Neutrophil (primary cell): ENCODE data around the gene CA9.

Experiments
- H3K27ac ChIP-seq: fragments of 200-600 bp; sonication (generic); 2 replicates; pipeline ENCODE4 v1.5.1; 2016; ENCODE audit warnings: mild to moderate bottlenecking, moderate library complexity
- H3K27me3 ChIP-seq: fragments of 200-600 bp; sonication (generic); 2 replicates; pipeline ENCODE4 v1.6.0; 2016; ENCODE audit warnings: mild to moderate bottlenecking
- H3K36me3 ChIP-seq: fragments of 200-600 bp; sonication (generic); 2 replicates; pipeline ENCODE4 v1.5.1; 2017
- H3K4me1 ChIP-seq, 2 experiments: fragments of 200-600 bp in 1 of 2; sonication (generic) in 1 of 2; 1 replicate in 1 of 2; 2 replicates in 1 of 2; pipeline versions ENCODE4 v1.5.1 to v1.6.1; 2013 to 2016; ENCODE audit warnings: low read depth in 1 of 2, low read length in 1 of 2, mild to moderate bottlenecking in 1 of 2, moderate library complexity in 1 of 2; ENCODE audit not compliant: control insufficient read depth in 1 of 2, insufficient read depth in 1 of 2
- H3K4me3 ChIP-seq, 2 experiments: fragments of 200-600 bp in 1 of 2; sonication (generic) in 1 of 2; 1 replicate in 1 of 2; 2 replicates in 1 of 2; pipeline ENCODE4 v1.5.1; 2013 to 2016; ENCODE audit warnings: low read depth in 1 of 2, low read length in 1 of 2, mild to moderate bottlenecking in 1 of 2, moderate library complexity in 1 of 2
- H3K9me3 ChIP-seq: fragments of 200-600 bp; sonication (generic); 2 replicates; pipeline ENCODE4 v1.5.1; 2016
- TF ChIP-seq, protein P1 (sequence below): fragments of 200-600 bp; sonication (generic); IDR thresholded peaks from 2 replicates; pipeline ENCODE4 v1.5.1; 2016; ENCODE audit warnings: antibody characterized with exemption

CA9 gene

DNA sequence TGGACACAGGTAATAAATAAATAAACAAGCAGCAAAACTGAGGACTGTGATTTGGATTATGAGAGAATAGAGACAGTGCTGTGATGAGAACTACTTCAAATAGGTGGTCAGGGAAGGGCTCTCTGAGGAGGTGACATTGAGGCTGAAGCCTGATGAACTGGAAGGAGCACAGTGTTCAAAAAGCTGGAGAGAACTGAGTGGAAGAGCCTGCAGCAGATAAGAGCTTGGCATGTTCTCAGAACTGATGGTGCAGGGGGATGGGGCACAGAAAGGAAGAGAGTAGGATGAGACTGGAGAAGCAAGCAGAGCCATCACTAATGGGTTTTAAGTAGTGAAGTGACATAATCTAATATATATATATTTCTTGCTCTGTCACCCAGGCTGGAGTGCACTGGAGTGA, 27.2 kb downstream of the CA9 start:
- TF ChIP-seq, protein P1, sequence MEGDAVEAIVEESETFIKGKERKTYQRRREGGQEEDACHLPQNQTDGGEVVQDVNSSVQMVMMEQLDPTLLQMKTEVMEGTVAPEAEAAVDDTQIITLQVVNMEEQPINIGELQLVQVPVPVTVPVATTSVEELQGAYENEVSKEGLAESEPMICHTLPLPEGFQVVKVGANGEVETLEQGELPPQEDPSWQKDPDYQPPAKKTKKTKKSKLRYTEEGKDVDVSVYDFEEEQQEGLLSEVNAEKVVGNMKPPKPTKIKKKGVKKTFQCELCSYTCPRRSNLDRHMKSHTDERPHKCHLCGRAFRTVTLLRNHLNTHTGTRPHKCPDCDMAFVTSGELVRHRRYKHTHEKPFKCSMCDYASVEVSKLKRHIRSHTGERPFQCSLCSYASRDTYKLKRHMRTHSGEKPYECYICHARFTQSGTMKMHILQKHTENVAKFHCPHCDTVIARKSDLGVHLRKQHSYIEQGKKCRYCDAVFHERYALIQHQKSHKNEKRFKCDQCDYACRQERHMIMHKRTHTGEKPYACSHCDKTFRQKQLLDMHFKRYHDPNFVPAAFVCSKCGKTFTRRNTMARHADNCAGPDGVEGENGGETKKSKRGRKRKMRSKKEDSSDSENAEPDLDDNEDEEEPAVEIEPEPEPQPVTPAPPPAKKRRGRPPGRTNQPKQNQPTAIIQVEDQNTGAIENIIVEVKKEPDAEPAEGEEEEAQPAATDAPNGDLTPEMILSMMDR = no peak
- Histone ChIP-seq H3K4me1 (no peaks in the 10 kb centered on the region), H3K27ac (no peak overlapping the region), H3K36me3 (peaks cover 100% of the 10 kb centered on the region), H3K4me3 (no peak overlapping the region), H3K27me3 (no peaks in the 10 kb centered on the region), H3K9me3 (no peaks in the 10 kb centered on the region)

DNA sequence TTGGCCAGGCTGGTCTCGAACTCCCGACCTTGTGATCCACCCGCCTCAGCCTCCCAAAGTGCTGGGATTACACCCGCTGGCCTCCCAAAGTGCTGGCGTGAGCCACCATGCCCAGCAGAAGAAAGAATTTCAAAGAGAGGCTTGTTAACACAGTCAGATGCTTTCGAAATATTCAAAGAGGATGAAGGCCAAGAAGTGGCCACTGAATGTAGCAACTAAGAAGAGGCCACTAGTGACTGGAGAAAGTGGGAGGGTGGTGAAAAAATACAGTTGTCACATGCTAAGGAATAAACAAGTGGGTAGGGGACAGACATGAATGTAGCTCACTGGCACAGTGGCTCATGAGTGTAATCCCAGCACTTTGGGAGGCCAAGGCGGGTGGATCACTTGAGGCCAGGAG, 29.0 kb downstream of the CA9 start:
- H3K27ac ChIP-seq = no peak overlapping the region

DNA sequence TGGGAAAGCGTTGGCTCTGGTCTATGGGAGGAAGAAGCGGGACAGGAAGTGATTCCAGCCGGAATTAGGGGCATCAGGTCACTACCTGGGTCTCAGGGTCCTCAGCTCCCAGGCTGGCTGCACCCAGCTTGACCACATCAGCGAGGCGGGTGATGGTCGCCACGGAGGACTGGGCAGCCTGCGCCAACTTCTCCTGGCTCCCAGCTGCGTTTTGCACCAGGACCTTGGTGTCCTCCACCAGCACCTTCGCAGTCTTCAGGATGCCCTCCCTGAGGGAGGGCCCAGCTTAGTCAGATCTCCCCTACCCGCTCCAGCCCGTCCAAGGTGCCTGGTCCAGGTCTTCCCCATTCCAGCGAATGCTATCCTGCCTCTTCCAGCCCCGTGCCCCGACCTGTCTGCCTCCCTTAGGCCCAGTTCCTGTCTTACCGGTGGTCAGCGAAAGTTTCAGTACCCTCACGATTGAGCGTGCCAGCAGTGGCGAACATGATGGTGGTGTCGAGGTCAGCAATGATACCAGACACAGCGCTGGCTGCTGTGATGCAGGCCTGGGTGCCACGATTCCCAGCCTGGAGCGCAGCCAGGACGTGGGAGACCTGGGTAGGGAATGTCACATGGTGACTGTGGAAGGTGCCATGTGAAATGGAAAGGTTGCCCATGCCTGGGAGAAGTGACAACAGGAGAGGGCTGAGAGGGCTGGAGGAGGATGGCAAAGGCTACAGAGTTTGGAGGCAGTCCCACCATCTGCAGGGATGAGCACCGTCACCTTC, 30.4 kb downstream of the CA9 start:
- TF ChIP-seq, protein P1 = no peak
- H3K27ac ChIP-seq = no peak overlapping the region
- H3K4me3 ChIP-seq = no peak overlapping the region
- H3K27me3 ChIP-seq = no peaks in the 10 kb centered on the region
- peaks cover 100% of the 10 kb centered on the region for H3K36me3 ChIP-seq
- peaks cover 9% of the 10 kb centered on the region for H3K9me3 ChIP-seq
- H3K4me1 ChIP-seq = no peaks in the 10 kb centered on the region

More for the DNA sequence above, 29.0 kb downstream of the CA9 start:
- H3K36me3 ChIP-seq = peaks cover 100% of the 10 kb centered on the region
- H3K27me3 ChIP-seq = no peaks in the 10 kb centered on the region
- H3K4me1 ChIP-seq = no peaks in the 10 kb centered on the region
- H3K4me3 ChIP-seq = no peak overlapping the region
- peaks cover 4% of the 10 kb centered on the region for H3K9me3 ChIP-seq
- TF ChIP-seq, protein P1 = no peak

DNA sequence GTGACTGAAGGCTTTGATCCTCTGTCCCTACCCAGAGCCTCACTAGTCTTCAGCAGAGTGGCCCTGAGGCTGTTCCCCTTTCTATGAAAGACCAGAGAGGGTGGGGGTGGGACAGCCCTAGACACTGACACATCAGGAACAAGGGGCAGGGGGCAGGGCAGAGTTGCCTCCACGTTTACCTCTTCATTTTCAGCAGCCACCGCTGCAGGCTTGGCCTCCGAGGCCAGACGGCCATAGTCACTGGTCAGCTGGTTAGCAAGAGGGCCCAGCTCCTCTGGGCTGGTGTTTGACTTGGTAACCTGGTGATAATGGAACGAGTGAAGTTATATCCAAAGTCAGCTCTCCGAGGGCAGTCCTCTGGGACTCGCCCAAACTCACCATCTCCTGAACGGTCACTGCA, 31.6 kb downstream of the CA9 start:
- Histone ChIP-seq H3K27me3 (no peaks in the 10 kb centered on the region), H3K9me3 (peaks cover 11% of the 10 kb centered on the region), H3K27ac (no peak overlapping the region), H3K4me3 (no peak overlapping the region), H3K36me3 (peaks cover 100% of the 10 kb centered on the region), H3K4me1 (no peaks in the 10 kb centered on the region)
- TF ChIP-seq, protein P1 = no peak

DNA sequence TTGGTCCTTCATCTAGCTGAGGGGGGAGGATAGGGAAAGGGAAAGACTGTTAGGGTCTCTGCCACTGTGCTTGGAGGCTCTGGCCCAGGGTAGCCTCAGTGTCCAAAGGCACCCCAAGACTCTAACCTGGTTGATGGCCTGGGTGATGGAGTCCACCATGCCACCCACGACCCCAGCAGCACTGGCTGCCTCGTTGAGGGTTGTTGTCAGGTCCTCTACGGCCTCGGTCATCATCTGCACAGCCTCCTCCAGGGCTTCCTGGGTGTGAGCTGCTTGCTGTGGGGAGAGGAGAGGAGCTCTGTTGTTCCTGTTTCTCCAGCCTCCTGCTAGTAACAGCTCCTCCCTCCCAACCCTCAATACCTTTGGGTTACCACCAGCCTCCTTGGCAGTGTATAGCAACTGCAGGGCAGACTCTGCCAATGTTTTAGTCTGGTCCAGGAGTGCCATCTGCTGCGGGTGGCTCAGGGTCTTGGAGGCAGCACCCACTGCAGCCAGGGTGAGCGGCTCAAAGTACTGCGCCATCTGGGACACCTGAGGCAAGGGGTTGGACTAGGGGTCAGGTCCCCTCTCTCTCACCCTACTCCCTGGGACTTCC, 32.2 kb downstream of the CA9 start:
- TF ChIP-seq, protein P1 = no peak
- Histone ChIP-seq H3K4me3 (no peak overlapping the region), H3K27ac (no peak overlapping the region), H3K4me1 (no peaks in the 10 kb centered on the region), H3K36me3 (peaks cover 100% of the 10 kb centered on the region), H3K27me3 (no peaks in the 10 kb centered on the region), H3K9me3 (peaks cover 16% of the 10 kb centered on the region)
